T-helper 2 cell (primary cell): ENCODE data around the gene KCNK7.

ENCODE experiments used
- DNase-seq, 5 experiments: peaks; one replicate each; pipeline versions ENCODE4 v3.0.0 to v3.0.0-alpha.2; 2012 to 2022

Gene KCNK7

GRCh38 chr11:65571420-65571819, 24.2 kb downstream of the KCNK7 start:
- no peak for DNase-seq

- peak; percentile 95 to 100 (median 98) for DNase-seq
Measured at GRCh38 chr11:65569973-65570918, 25.4 kb downstream of the KCNK7 start, which contains the start of gene ZNRD2. ZNRD2 (plus strand) TSS chr11:65570477; CDS start chr11:65570492, 15 bp downstream.

- DNase-seq = no peak
Measured at GRCh38 chr11:65569164-65569972, 26.2 kb downstream of the KCNK7 start.

- DNase-seq = peak in 2 of 5 experiments; percentile 66 to 76
Measured at GRCh38 chr11:65565624-65566453, 29.8 kb downstream of the KCNK7 start.

GRCh38 chr11:65564879-65565559, 30.6 kb downstream of the KCNK7 start:
- peak in 1 of 5 experiments; percentile 57 for DNase-seq

- no peak for DNase-seq
Measured at GRCh38 chr11:65563601-65564000, 32.0 kb downstream of the KCNK7 start.

- no peak for DNase-seq
Measured at GRCh38 chr11:65562788-65563187, 32.8 kb downstream of the KCNK7 start.

GRCh38 chr11:65562020-65562419, 33.6 kb downstream of the KCNK7 start:
- no peak for DNase-seq

- DNase-seq = no peak
Measured at GRCh38 chr11:65560555-65561418, 34.8 kb downstream of the KCNK7 start.

GRCh38 chr11:65559951-65560537, 35.6 kb downstream of the KCNK7 start:
- no peak for DNase-seq

GRCh38 chr11:65559535-65559934, 36.1 kb downstream of the KCNK7 start:
- DNase-seq = no peak

GRCh38 chr11:65558930-65559509, 36.6 kb downstream of the KCNK7 start:
- DNase-seq = no peak

- peak in 2 of 5 experiments; percentile 26 to 54 for DNase-seq
Measured at GRCh38 chr11:65558002-65558929, 37.3 kb downstream of the KCNK7 start, which contains the start of gene LTBP3. LTBP3 (minus strand) TSS chr11:65558359; CDS start chr11:65557959, 400 bp downstream.

- peak in 1 of 5 experiments; percentile 37 for DNase-seq
Measured at GRCh38 chr11:65557280-65558001, 38.2 kb downstream of the KCNK7 start.

GRCh38 chr11:65556470-65557279, 38.9 kb downstream of the KCNK7 start:
- no peak for DNase-seq

GRCh38 chr11:65555693-65556231, 39.8 kb downstream of the KCNK7 start:
- DNase-seq = no peak
